Astrocyte of the spinal cord (primary cell): ENCODE data around the gene TRPM2.

Experiments
- DNase-seq: peaks from one replicate; pipeline ENCODE4 v3.0.0; 2011; ENCODE audit warnings: low read depth, low spot score
- H3K4me3 ChIP-seq: 2 replicates; pipeline ENCODE4 v1.5.1; 2011; ENCODE audit warnings: low read depth, mild to moderate bottlenecking, low read length, moderate library complexity
- in situ Hi-C: cut with HindIII; loops from 2 replicates; pipeline ENCODE4 v1.10.0; 2017; ENCODE audit warnings: low sequenced_read_pairs
- TF ChIP-seq, protein P1 (sequence below): IDR thresholded peaks from 2 replicates; pipeline ENCODE4 v1.5.1; 2012; ENCODE audit warnings: low read depth, mild to moderate bottlenecking, low read length, inconsistent platforms

The TRPM2 gene

DNA sequence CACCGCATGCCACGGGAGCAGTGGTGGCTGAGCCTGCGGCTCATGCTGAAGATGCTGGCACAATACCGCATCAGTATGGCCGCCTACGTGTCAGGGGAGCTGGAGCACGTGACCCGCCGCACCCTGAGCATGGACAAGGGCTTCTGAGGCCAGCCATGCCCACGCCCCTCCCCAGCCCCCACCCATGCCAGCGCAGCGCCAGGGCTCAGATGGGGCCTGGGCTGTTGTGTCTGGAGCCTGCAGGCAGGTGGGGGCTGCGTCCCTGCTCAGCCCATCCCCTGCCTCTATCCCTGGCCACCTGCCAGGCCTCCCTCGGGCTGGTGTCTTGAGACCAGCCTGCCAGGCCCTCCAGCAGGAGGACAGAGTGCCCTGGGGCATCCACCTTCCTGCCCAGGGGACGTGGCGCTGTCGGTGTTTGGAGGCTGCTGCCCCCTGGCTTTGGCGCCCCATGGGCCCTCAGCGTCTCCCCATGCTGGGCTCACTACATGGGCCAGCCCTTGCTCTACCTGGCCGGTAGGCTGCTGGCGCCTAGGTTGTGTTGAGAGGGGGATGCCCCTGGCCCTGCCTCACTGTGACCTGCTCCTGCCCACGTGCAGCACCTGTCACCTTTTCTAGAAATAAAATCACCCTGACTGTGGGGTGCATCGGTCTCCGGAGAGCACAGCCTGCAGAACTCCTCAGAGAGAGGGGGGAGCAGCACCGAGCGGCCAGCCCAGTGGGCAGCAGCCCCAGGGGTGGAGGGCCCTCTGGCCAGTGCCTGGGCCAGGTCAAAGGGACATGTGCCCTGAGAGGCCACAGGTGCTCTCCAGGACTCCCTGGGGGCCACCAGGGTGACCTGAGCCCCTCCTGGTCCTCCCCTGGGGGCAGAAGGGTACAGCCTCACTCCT, 26.5 kb upstream of the TRPM2 start:
- DNase-seq = no peak
- in situ Hi-C loops = no loop called here
- TF ChIP-seq, protein P1, sequence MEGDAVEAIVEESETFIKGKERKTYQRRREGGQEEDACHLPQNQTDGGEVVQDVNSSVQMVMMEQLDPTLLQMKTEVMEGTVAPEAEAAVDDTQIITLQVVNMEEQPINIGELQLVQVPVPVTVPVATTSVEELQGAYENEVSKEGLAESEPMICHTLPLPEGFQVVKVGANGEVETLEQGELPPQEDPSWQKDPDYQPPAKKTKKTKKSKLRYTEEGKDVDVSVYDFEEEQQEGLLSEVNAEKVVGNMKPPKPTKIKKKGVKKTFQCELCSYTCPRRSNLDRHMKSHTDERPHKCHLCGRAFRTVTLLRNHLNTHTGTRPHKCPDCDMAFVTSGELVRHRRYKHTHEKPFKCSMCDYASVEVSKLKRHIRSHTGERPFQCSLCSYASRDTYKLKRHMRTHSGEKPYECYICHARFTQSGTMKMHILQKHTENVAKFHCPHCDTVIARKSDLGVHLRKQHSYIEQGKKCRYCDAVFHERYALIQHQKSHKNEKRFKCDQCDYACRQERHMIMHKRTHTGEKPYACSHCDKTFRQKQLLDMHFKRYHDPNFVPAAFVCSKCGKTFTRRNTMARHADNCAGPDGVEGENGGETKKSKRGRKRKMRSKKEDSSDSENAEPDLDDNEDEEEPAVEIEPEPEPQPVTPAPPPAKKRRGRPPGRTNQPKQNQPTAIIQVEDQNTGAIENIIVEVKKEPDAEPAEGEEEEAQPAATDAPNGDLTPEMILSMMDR = no peak
- H3K4me3 ChIP-seq = no peak overlapping the region

DNA sequence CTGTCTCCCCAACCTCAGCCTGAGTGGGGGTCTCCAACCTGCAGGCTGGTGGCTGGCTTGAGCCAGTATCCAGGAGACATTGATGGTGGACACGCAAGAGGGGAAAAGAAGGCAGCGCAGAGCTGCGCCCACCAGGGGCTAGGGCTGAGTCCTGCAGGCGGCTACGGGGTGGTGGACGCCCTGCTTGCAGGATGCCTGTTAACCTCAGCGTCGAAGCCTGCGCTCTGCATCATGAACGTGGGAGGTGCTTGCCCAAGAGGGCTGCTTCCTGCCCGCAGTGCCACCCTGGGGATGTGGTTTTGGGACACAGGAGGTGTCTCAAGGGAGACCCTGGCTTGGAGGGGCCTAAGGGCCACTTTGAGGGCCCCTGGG, 25.8 kb upstream of the TRPM2 start:
- in situ Hi-C loops = no loop called here
- TF ChIP-seq, protein P1 = no peak

DNA sequence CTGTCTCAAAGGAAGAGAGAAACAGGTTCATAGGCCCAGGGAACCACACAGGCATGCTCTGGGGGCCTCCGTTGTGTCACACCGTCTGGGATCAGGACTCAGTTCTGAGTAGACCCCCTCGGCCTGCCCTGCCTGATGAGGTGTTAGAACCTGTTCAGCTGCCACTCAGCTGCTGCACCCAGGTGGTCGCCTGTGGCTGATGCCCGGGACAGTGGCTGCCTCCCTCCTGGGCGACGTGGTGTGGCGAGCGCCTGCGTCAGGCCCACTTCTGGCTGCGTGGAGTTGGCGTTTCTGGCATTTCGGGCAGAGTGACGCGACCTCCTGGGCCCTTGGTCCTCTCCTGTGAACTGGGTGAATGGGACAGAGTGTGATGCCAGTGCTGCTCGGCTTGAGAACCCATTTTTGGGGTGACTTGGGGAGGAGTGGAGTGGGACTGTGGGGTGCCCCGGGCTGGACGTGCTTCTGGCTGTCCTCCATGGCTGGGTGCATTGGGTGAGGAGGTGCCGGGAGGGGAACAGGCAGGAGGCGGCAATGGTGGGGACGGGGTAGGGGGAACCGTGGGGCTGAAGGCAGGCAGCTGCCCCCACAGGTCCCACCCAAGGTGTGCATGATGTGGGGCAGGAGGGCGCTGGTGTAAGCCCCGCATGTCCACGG, 25.1 kb upstream of the TRPM2 start:
- in situ Hi-C loops = no loop called here
- TF ChIP-seq, protein P1 = no peak

More for the DNA sequence above, 25.8 kb upstream of the TRPM2 start:
- H3K4me3 ChIP-seq = no peak overlapping the region
- no peak for DNase-seq

DNA sequence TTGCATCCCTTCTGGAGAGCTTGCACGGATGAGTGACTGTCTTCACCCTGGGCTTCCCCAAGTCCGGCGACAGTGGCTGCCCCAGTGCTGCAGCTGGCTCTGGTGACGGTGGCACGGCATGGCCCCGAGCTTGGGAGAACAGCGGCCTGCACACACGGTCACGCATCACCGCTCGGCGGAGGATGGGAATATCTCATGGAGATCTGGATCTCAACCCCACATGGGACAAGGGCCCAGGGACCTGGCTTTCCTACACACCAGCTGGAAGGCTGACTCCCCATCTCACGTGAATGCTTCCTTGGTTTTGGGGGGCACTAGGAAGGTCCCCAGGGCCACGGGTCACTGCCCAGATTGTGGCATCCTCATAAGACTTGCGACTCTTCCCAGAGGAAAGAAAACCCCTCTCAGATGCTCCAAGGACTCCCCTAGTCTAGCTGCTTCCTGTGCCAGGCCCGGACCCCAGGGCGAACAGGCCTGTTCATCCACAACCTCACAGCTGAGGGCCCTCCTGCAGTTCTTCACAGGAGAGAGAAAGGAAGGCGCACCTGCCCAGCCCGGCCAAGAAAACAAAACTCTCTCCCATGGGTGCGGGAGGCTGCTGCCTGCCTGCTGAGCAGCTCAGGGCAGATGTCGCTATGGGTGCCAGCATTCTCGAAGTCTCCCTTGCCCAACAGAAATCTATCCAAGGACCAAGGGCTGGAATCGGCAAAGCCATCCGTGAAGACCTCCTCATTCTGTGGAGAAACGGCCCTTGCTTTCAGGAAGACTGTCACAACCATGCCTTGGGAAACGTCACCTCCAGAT, 24.1 kb upstream of the TRPM2 start:
- in situ Hi-C loops = no loop called here
- TF ChIP-seq, protein P1 = no peak
- DNase-seq = no peak
- no peak overlapping the region for H3K4me3 ChIP-seq

More for the DNA sequence above, 25.1 kb upstream of the TRPM2 start:
- DNase-seq = no peak
- no peak overlapping the region for H3K4me3 ChIP-seq

DNA sequence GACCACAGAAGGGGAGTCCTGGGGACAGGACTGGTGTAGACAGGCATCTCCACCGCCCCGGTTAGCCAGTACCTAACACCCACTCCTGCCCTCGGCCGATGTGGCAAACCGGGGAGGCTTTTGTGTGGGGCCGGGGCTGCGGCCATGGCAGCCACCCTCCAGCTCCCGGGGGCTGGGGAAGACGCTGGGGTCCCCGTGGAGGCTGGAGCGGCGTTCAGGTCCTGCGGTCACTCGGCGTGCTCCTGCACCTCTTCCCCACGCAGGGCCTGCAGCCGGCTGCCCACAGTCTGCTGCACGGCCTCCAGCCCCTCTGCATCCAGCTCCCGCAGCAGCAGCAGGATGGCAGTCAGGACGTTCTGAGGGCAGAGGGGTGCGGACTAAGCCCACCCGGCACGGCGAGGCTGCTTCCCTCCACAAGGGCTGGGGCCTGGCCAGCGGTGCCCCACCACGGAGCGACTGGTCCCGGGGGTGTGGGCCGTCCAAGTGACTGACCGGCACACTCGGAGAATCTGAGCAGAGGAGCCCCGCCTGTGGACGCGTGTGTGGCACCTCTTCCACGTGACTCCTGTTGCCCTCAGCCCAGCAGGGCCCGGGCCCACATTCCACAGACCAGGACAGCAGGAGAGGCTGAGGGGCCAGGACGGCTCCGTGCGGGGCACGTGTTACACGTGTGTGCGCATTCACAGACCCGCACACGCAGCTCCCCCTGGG, 23.3 kb upstream of the TRPM2 start:
- H3K4me3 ChIP-seq = no peak overlapping the region
- DNase-seq = no peak
- TF ChIP-seq, protein P1 = no peak
- in situ Hi-C loops = no loop called here

- in situ Hi-C loops = no loop called here
- no peak overlapping the region for H3K4me3 ChIP-seq
- DNase-seq = no peak
- TF ChIP-seq, protein P1 = no peak
Observed at GRCh38 chr21:44330698-44331097, 22.7 kb upstream of the TRPM2 start.
